Spleen (tissue), 11 donors: Measurements from ENCODE around the gene TTI1. TPM values are rescaled to one million over a fixed set of nuclear protein-coding genes. Genes with fewer than 3 reads are reported as not detected.

Source experiments
- DNase-seq: peaks from one replicate; pipeline ENCODE4 v3.0.0-alpha.2; 2020
- H3K27ac ChIP-seq, 8 donors: fragments of 200-600 bp; sonication (generic) in 7 of 8; 1 replicate in 4 of 8; 2 replicates in 4 of 8; pipeline versions ENCODE4 v1.5.0 to v1.8.0; 2016 to 2021; ENCODE audit warnings: inconsistent platforms in 4 of 8, mild to moderate bottlenecking in 4 of 8, moderate library complexity in 1 of 8
- H3K27me3 ChIP-seq, 7 donors: fragments of 200-600 bp; sonication (generic) in 6 of 7; replicated peaks in 1 of 7; 1 replicate in 4 of 7; 2 replicates in 3 of 7; pipeline versions ENCODE4 v1.5.0 to v1.8.0; 2016 to 2021; ENCODE audit warnings: inconsistent platforms in 3 of 7, mild to moderate bottlenecking in 1 of 7
- H3K36me3 ChIP-seq, 6 donors: fragments of 200-600 bp; sonication (generic) in 5 of 6; 1 replicate in 4 of 6; 2 replicates in 2 of 6; pipeline versions ENCODE4 v1.5.0 to v1.8.0; 2016 to 2021; ENCODE audit warnings: inconsistent platforms in 2 of 6
- H3K4me1 ChIP-seq, 6 donors: fragments of 200-600 bp; sonication (generic) in 5 of 6; 1 replicate in 3 of 6; 2 replicates in 3 of 6; pipeline versions ENCODE4 v1.5.0 to v1.8.0; 2016 to 2021; ENCODE audit warnings: inconsistent platforms in 3 of 6
- H3K4me3 ChIP-seq, 8 donors: fragments of 200-600 bp; sonication (generic) in 7 of 8; 1 replicate in 4 of 8; 2 replicates in 4 of 8; pipeline versions ENCODE4 v1.5.0 to v1.8.0; 2016 to 2021; ENCODE audit warnings: inconsistent platforms in 4 of 8, mild to moderate bottlenecking in 4 of 8, moderate library complexity in 2 of 8
- H3K9me3 ChIP-seq, 8 donors: fragments of 200-600 bp; sonication (generic) in 7 of 8; 1 replicate in 4 of 8; 2 replicates in 4 of 8; pipeline versions ENCODE4 v1.5.0 to v1.8.0; 2016 to 2021; ENCODE audit warnings: inconsistent platforms in 4 of 8
- POLR2A ChIP-seq, 3 donors: fragments of 450-650 bp; IDR thresholded peaks; one replicate each; pipeline ENCODE4 v1.5.1; 2017; ENCODE audit warnings: antibody characterized with exemption in 3 of 3, mild to moderate bottlenecking in 1 of 3
- POLR2AphosphoS5 ChIP-seq, 3 donors: sonication (generic); formaldehyde crosslinking; IDR thresholded peaks; one replicate each; pipeline ENCODE4 v1.5.1; 2017; ENCODE audit warnings: antibody characterized with exemption in 3 of 3
- WGBS, 5 donors: extraction: QIAGEN DNeasy Blood & Tissue Kit in 3 of 5; methylation state at CpG; one replicate each; pipeline versions ENCODE4 v1.1.5 to v1.1.7; 2013 to 2018; 5-methylcytosine and 5-hydroxymethylcytosine counted together
- intact Hi-C: fragments of 100-400 bp; cut with DNase I; formaldehyde crosslinking; loops from one replicate; pipeline ENCODE4 v1.15.0; 2023; ENCODE audit warnings: low total_unique reads
- polyA plus RNA-seq, 3 donors: library from polyadenylated mRNA; stranded (reverse); fragments of 200-250 nt; gene quantifications; one replicate each; pipeline ENCODE4 v1.2.1, GENCODE V29; 2013
- total RNA-seq, 7 donors: library from RNA; depleted of rRNA in 3 of 7; stranded (reverse); fragments of >200 nt in 3 of 7; fragmentation: NEBNext Ultra II Directional in 4 of 7; extraction: Animal tissue kit (Norgen Biotek cat#: 25700) in 4 of 7; gene quantifications; one replicate each; pipeline versions ENCODE4 v1.1.0 to v1.2.1, GENCODE V29; 2016 to 2021
- TF ChIP-seq, protein P1 (sequence below), 11 experiments: fragments of 200-600 bp in 7 of 11; fragments of 450-650 bp in 4 of 11; sonication (generic) in 4 of 11; IDR thresholded peaks in 8 of 11; conservative IDR thresholded peaks in 3 of 11; 1 replicate in 7 of 11; 2 replicates in 4 of 11; pipeline versions ENCODE4 v1.4.0 to v1.8.0; 2016 to 2021; ENCODE audit warnings: antibody characterized with exemption in 11 of 11, inconsistent platforms in 4 of 11, mild to moderate bottlenecking in 1 of 11
- donor health status: healthy with polysubstance abuse.
- donor health status: DM: no; HTN: no; CAD: no; lungs with moderate emphysema.
- donor health status: DM: no; HTN: no; CAD: no.
- donor health status: Bipolar disorder and iron deficiency.
- donor health status: healthy.
- donor health status: DM: no; HTN: no; CAD: no.
- donor health status: DM: yes; HTN: yes; CAD: no.

The TTI1 gene
- total and polyA plus RNA-seq, 10 donors: 5.9 to 25.2 (median 19.1) TPM

DNA sequence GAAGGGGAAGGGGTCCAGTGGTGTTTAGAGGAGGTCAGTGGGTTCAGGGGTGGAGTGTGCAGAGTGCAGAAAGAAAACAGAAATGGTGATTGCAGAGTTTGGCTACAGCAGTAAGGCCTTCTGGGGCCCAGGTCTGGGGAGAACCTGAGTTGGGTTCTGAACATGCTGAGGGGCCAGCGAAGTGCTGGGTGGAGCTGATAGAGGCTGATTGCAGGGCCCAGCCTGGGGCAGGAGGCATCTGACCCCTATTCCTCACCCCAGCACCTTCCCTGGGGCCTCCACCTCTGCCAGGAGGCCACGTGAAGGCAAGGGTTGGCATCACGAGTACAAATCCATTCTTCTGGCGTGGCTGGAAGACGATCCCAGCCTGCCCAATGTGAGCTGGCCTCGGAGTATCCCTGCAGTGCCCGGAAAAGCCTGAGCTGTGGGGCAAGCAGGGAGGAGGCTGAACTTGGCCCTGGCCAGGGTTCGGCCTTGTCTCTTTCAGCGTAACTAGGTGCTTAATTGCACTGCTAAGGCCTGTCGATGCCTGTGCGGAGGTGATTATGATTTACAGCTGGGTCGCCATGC lies 95.0 kb downstream of the TTI1 start:
- TF ChIP-seq, protein P1, sequence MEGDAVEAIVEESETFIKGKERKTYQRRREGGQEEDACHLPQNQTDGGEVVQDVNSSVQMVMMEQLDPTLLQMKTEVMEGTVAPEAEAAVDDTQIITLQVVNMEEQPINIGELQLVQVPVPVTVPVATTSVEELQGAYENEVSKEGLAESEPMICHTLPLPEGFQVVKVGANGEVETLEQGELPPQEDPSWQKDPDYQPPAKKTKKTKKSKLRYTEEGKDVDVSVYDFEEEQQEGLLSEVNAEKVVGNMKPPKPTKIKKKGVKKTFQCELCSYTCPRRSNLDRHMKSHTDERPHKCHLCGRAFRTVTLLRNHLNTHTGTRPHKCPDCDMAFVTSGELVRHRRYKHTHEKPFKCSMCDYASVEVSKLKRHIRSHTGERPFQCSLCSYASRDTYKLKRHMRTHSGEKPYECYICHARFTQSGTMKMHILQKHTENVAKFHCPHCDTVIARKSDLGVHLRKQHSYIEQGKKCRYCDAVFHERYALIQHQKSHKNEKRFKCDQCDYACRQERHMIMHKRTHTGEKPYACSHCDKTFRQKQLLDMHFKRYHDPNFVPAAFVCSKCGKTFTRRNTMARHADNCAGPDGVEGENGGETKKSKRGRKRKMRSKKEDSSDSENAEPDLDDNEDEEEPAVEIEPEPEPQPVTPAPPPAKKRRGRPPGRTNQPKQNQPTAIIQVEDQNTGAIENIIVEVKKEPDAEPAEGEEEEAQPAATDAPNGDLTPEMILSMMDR (IDR thresholded peaks at IDR 0.05 in 8 of 11, conservative IDR thresholded peaks at IDR 0.05 in 3 of 11): no peak
- intact Hi-C loops: no loop called here
- no peak for DNase-seq
- Histone ChIP-seq H3K4me3 (no peak overlapping the region), H3K36me3 (no peaks in the 10 kb centered on the region), H3K4me1 (peaks cover 0 to 23% (median 13%) of the 10 kb centered on the region in 6 donors), H3K9me3 (peaks cover 0 to 4% (median 0%) of the 10 kb centered on the region in 8 donors), H3K27ac (peak overlapping the region in 3 of 8 donors; percentile 18 to 39 (median 18)), H3K27me3 (no peaks in the 10 kb centered on the region)
- 86 to 97% (median 88%) methylated on average over 8 to 12 of the region's 12 CpGs for WGBS, 5 donors

DNA sequence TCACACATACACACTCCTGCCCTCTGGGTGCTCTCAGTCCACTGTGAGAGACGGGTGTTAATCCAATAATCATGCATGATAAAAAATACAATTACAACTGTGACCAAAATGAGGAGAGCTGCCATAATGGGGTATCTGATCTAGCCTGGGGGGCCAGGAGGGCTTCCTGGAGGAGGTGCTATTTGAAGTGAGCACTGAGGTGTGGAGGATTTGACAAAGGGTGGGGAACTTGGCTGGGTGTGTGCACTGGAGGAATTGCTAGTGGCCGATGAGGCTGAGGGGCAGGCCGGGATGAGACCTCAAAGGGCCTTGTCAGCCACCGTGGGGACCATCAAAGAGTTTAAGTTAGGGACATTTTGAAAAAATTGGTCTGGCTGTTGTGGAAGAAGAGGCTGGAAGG lies 95.6 kb downstream of the TTI1 start:
- no peaks in the 10 kb centered on the region for H3K36me3 ChIP-seq

DNA sequence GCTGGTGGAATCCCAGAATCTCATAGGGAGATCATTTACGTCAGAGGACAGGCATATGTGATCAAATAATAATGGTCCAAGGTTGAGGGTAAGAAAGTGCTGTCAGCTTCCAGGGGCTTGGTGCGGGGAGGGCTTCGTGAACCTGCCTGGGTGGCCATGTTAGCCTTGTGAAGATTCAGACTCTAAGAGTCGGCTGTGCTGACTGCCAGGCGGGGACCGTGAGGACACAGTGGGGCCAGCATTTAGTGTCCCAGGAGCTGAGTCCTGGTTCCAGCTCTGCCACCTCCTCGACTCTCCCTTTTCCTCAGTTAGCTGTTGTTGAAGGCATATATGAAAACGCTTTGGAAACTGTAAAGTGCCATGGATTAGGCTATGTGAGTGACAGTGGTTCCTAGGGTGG lies 96.8 kb downstream of the TTI1 start:
- H3K27ac ChIP-seq: no peak overlapping the region
- 91 to 95% (median 94%) methylated on average over 8 of the region's 8 CpGs for WGBS, 5 donors
- intact Hi-C loops: no loop called here
- no peaks in the 10 kb centered on the region for H3K27me3 ChIP-seq
- DNase-seq: peak; percentile 47
- H3K4me3 ChIP-seq: no peak overlapping the region
- TF ChIP-seq POLR2A (IDR thresholded peaks at IDR 0.05) (no peak), POLR2AphosphoS5 (IDR thresholded peaks at IDR 0.05) (no peak)
- TF ChIP-seq, protein P1 (IDR thresholded peaks at IDR 0.05 in 8 of 11, conservative IDR thresholded peaks at IDR 0.05 in 3 of 11): no peak
- no peaks in the 10 kb centered on the region for H3K9me3 ChIP-seq
- peaks cover 0 to 23% (median 13%) of the 10 kb centered on the region in 6 donors for H3K4me1 ChIP-seq
- H3K36me3 ChIP-seq: no peaks in the 10 kb centered on the region

More for the DNA sequence above, 95.6 kb downstream of the TTI1 start:
- H3K27ac ChIP-seq: no peak overlapping the region
- WGBS, 5 donors: 86 to 92% (median 88%) methylated on average over 4 of the region's 4 CpGs
- no peaks in the 10 kb centered on the region for H3K27me3 ChIP-seq
- peaks cover 0 to 23% (median 13%) of the 10 kb centered on the region in 6 donors for H3K4me1 ChIP-seq
- H3K9me3 ChIP-seq: peaks cover 0 to 4% (median 0%) of the 10 kb centered on the region in 8 donors
- H3K4me3 ChIP-seq: no peak overlapping the region
- no peak for TF ChIP-seq POLR2AphosphoS5 (IDR thresholded peaks at IDR 0.05)
- no peak for TF ChIP-seq POLR2A (IDR thresholded peaks at IDR 0.05)
- TF ChIP-seq, protein P1 (IDR thresholded peaks at IDR 0.05 in 8 of 11, conservative IDR thresholded peaks at IDR 0.05 in 3 of 11): no peak
- intact Hi-C loops: no loop called here
- no peak for DNase-seq

DNA sequence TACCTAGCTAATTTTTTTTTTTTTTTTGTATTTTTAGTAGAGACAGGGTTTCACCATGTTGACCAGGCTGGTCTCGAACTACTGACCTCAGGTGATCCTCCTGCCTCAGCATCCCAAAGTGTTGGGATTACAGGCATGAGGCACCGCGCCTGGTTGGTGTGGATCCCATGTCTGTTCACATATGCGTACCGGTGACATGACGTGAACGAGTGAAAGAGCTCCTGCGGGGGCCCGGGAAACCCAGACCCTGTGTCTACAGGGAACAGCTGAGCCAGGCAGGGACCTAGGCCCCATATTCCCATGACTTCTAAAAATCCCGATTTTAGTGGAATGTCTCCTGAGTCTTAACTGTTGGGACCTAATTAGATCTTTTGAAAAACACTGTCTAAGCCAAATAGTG lies 97.2 kb downstream of the TTI1 start:
- Histone ChIP-seq H3K4me1 (peaks cover 0 to 23% (median 13%) of the 10 kb centered on the region in 6 donors), H3K4me3 (no peak overlapping the region), H3K36me3 (no peaks in the 10 kb centered on the region), H3K9me3 (no peaks in the 10 kb centered on the region), H3K27me3 (no peaks in the 10 kb centered on the region), H3K27ac (no peak overlapping the region)
- peak; percentile 40 for DNase-seq
- 89 to 95% (median 91%) methylated on average over 10 of the region's 10 CpGs for WGBS, 5 donors
- intact Hi-C loops: no loop called here
- TF ChIP-seq POLR2AphosphoS5 (IDR thresholded peaks at IDR 0.05): no peak
- TF ChIP-seq, protein P1 (IDR thresholded peaks at IDR 0.05 in 8 of 11, conservative IDR thresholded peaks at IDR 0.05 in 3 of 11): no peak
- TF ChIP-seq POLR2A (IDR thresholded peaks at IDR 0.05): no peak
